CD4-positive, alpha-beta T cell treated with Interleukin-15 for 4 hours (primary cell): ENCODE data around the gene GID4.
A peak's percentile ranks its signal among the peaks of the same experiment; 100 is the strongest.

Experiments used
- DNase-seq: peaks from one replicate; pipeline ENCODE4 v3.0.0-alpha.2; 2020; ENCODE audit warnings: low spot score

GID4 gene

DNA sequence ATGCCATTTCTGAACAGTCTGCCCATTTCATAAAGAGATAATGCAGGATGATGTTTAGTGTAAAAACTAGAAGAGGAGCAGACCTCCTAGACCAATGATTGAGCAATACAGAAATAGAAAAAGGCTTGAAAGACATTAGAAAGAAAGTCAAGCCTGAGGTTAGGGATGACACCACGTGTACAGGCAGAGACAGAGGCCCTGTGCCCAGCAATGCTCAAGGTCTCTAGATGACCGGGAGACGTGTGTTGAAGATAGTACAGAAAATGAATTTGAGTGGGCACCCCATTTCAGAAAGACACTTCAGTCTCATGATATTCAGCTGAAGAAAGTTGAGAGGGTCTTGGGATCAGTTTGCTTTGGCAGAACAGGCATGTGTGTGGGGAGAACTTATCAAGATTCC lies 5.4 kb downstream of the GID4 start:
- DNase-seq, result no peak

DNA sequence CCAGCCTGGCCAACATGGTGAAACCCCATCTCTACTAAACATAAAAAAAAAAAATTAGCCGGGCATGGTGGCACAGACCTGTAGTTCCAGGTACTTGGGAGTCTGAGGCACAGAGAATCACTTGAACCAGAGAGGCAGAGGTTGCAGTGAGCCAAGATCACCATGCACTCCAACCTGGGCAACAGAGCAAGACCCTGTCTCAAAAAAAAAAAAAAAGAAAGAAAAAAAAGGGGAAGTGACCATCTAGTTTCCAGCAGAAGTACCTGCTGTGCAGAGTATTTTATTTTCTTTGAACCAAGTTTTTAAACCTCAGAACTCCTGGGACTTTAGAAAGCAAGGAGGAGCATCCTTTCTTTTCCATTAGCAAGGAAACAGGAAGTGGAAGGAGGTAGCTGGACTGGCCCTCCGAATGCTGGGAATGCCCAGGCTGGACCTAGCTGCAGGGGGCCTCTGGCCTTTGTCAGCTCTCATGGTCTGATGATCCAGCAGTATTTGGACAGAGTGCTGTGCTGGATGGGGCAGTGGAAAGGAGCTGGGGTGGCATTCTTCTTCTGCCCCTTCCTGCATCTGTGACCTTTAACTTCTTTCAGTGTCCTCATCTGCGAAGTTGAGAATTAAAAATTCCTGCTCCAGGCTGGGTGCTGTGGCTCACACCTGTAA lies 6.6 kb downstream of the GID4 start:
- no peak for DNase-seq

DNA sequence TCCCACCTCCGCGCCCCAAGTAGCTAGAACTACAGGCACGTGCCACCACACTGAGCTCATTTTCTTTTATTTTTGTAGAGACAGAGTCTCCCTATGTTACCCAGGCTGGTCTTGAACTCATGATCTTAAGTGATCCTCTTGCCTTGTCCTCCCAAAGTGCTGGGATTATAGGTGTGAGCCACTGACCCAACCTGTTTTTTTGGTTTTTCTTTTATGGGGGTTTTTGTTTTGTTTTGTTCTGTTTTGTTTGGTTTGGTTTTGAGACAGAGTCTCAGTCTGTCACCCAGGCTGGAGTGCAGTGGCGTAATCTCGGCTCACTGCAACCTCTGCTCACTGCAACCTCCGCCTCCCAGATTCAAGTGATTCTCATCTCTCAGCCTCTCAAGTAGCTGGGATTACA lies 16.4 kb downstream of the GID4 start:
- no peak for DNase-seq

DNA sequence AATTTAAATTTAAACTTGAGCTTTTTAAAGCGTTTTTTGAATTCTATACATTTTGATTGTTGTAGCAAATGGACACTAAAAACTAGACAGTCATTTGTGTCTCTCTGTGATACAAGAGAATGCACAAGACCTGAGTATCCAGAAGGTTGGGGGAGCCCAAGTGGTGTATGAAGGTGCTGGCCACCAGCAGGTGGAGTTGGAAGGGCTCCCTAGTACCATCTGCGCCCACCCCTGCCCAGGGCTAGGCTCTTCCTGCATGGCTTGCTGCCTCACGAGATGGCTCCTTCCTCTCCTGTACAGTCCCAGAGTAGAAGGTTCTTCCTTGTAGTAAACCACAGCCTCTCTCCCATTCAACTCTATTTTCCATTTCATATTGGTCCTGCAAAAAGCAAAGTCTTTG lies 17.0 kb downstream of the GID4 start:
- no peak for DNase-seq

DNA sequence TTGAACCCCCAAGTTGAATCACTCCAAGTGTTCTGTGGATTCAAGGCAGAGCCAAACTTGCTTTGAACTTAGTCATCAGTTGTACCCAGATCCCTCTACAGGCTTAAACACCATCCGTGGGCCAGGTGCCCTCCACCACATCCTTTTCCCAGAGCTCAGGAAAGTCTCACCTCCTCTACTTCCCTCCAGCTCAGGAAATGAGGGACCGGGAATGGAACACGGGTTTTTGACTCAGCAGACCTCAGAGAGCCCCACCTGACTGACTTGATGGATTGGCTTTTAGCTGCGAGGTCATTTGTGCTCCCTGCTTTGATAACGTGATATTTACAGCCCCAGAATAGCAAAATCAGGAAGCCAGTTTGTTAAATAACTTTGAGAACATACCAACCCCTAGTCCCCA lies 20.1 kb downstream of the GID4 start:
- DNase-seq, result no peak

DNA sequence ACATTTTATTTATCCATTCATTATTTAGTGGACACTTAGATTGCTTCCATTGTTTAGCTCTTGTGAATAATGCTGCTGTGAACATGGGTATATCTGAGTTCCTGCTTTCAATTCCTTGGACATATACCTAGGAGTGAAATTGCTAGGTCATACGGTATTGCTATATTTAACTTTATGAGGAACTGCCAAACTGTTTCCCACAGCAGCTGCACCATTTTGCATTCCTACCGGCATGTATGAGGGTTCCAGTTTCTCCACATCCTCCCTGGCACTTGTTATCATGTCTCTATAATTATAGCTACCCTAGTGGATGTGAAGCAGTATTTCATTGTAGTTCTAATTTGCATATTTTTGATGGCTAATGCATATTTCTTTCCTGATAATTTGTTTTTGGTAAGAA lies 24.8 kb downstream of the GID4 start:
- DNase-seq, result no peak

DNA sequence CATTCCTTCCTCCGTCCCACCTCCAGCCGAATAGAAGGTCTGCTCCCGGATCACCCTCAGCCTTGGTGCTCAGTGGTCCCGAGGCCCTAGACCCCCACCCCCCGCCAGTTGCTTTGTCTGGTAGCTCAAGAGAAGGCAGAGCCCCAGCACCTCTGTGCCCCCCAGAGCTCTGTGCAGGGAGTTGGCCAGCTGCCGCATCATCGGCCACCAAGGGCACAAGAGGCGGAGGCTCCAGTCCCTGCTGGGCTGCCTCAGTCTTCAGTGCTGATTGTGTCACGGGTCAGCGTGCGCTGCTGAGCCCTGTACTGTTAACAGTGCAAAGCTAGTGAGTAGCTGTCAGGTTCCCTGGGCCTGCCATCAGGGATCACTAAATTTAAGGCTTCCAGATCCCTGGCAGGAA lies 26.3 kb downstream of the GID4 start:
- DNase-seq, result no peak

DNA sequence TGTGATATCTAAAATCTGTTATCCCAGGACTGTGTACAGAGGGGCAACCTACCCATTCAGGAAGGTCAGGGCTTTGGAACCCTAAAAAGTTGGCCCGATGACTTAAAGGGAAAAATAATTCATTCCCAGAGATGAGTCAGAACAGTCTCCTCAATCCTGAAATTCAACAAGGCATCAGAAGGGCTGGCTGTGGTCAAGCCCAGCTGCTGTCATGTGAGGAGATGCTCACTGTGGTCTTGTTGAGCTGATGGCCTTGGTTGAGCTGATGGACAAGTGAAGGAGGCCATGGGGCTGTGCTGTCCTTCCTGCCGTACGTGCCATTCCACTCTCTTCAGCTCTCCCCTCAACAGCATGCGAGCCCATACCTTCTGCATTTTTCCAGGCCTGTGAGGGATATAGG lies 27.7 kb downstream of the GID4 start:
- DNase-seq, result no peak

DNA sequence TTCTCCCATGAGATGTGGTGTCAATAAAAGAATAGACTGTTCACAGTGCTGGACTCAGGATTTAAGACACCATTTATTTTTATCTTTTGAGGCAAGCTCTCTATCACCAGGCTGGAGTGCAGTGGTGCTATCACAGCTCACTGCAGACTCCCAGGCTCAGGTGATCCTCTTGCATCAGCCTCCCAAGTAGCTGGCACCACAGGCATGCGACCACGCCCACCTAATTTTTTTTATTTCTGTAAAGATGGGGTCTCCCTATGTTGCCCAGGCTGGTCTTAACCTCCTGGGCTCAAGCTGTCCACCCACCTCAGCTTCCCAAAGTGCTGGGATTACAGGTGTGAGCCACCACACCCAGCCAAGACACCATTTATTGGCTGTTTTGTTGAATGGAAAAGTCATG lies 29.9 kb downstream of the GID4 start:
- no peak for DNase-seq

DNA sequence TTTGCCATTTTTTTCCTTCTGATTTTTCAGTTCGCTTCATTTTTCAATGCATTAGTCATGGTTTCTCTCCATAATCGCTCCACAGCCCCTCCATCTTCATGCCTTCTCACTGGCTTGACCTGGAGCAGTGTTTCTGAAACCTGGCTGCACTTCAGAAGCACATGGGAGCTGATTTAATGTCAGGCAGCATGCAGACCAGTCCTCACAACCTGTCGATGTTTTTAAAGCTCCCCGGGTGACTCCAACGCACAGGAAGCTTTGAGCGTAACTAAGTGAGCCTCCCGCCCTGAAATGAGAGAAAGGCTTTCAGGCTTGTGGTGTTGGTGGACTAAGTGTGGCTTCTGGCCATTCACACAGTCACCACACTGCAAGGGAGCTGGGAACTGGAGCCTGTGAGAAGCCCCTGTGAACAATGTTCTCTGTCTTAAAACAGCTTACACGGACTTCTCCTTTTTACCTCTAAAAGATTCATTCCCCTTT lies 31.7 kb downstream of the GID4 start:
- no peak for DNase-seq

DNA sequence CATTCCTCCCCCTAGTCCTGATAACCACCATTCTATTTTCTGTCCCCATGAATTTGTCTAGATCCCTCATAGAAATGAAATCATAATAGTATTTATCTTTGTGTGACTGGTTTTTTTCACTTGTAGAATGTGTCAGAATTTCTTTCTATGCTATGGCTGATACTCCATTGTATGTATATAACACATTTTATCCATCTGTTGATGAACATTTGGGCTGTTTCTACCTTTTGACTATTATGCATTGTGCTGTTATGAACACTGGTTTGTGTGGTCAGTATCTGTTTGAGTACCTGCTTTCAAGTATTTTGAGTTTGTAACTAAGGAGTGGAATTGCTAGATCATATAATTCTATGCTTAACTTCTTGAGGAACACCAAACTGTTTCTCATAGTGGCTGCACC lies 32.5 kb downstream of the GID4 start:
- no peak for DNase-seq

DNA sequence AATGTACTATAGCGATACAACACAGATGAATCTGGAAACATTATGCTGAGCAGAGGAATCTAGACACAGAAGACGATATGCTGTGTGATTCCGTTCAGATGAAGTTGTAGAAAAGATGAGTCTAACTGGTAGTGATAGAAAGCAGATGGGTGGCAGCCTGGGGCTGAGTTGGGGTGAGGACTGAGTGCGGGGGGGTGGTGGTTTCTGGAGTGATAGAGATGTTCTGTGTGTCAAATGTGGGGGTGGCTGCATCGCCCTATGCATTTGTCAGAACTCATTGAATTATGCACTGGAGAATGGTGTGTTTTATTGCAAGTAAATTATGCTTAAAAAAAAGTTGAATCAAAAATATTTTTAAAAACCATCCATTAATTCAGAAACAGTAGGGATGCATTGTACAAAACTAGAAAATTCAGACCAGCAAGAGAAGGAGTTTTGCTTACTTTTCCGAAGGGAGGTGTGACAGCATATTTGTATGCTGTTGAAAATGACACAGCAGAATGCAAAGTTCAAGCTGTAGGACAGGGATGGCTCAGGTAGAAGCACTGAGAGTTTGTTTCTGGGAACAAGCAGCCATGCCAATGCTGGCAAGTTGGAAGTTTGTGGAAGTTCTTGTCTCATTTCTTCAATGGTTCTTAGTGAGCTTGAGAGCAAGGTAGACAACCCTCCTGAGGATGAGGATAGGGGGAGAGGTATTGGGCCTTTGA lies 35.5 kb downstream of the GID4 start:
- DNase-seq, result no peak

DNA sequence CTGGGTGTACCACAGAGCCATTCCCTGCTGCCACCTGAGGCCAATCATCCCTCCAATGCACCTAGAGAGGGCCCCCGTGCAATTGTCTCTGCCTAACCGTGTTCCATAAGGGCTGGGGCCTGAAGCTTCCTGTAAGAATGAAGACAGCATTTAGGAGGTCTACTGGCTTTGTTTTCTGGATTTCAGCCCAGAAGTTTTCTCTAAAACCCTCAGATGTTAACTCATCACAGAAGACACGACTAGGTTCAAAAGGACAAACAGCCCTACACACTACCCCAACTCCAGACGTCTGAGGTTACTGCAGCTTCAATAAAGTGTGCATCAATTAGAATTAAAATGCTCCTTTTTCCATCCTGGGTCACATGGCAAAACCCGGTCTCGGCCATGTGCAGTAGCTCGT lies 37.7 kb downstream of the GID4 start:
- no peak for DNase-seq

DNA sequence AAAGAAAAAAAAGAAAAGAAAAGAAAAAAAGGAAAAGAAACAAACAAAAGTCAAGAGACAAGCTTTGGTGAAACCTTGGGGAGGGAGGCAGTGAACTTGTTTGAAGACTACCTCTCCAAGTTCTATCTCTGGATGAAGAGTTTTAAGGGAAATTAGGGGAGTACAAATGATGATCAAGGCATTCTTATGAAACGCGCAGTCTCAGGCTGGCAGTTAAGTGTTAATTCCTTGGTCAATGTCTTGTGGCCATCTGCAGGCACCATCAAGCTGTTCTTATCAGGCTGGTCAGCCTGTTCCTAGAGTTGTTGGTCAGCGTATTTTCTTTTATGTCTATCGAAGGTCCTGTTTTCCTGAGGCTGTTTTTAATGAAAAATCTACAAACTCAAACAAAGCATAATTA lies 40.3 kb downstream of the GID4 start:
- no peak for DNase-seq

DNA sequence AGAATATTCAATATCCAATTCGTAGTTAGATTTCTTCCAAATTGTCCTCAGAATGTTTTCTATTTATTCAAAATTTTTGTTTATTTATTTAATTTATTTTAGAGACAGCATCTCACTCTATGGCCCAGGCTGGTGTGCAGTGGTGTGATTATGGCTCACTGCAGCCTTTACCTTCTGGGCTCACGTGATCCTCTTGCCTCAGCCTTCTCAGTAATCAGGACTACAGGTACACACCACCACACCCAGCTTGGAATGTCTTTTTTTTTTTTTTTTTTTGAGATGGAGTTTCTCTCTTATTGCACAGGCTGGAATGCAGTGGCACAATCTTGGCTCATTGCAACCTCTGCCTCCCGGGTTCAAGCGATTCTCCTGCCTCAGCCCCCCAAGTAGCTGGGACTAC lies 45.0 kb downstream of the GID4 start:
- no peak for DNase-seq

DNA sequence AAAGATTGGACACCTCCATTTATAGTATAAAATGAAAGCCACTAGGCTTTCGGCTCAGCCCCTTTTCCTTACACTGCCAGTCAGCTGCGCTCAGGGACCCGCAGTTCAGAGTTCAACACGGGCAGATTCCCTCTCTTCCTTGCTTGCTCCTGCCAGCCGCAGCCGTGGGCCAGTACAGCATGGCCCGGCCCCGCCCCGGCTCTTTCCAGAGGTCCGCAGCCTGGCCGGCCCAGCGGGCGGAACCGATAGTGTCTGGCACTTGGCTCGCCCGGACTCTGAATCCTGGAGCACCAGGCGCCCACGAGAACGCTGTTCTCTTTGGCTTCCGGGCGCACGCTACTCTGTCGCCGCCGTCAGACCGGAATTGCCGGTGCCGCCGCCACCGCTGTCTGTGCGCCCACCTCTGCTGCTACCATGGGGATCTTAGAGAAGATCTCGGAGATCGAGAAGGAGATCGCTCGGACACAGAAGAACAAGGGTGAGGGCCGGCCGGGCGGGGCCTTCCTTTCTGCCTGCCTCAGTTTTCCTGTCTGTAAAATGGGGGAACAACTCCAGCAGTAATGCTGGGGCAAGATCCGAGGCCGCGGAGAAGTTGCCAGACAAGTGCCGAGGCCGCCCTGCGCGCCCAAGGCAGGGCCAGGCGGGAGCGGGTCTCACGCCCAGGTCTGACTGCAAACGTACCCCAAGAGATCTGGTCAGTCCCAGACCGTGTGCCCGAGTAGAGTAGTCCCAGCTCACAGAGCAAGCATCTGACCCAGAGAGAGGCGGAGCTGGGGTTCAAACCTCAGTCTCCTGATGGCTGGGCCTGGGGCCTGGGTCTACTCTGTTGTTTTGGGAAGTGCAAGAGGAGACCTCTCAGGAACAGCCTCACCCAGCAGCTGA lies 48.6 kb downstream of the GID4 start, which contains the start of gene DRG2:
DRG2 (plus strand) TSS at position 339 of the 882 bp plus-strand sequence; CDS start at position 415, 76 bp downstream.
- peak; percentile 90 for DNase-seq

DNA sequence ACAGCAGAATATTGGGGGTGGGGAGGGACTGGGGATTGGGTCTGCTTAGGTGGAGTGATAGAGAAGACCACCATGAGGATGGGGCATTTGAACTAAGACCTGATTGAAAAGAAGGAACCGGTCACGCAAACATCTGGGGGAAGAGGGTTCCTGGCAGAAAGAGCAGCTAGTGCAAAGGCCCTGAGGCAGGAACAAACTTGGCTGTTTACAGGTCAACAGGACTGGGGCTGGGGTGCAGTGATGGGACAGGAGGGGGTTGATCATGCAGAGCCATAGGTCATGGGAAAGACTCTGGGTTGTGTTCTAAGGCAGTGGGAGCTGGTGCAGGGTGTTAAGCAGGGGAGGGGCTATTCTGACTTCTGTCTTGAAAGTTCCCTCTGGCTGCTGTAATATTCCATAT lies 50.4 kb downstream of the GID4 start:
- DNase-seq, result no peak

DNA sequence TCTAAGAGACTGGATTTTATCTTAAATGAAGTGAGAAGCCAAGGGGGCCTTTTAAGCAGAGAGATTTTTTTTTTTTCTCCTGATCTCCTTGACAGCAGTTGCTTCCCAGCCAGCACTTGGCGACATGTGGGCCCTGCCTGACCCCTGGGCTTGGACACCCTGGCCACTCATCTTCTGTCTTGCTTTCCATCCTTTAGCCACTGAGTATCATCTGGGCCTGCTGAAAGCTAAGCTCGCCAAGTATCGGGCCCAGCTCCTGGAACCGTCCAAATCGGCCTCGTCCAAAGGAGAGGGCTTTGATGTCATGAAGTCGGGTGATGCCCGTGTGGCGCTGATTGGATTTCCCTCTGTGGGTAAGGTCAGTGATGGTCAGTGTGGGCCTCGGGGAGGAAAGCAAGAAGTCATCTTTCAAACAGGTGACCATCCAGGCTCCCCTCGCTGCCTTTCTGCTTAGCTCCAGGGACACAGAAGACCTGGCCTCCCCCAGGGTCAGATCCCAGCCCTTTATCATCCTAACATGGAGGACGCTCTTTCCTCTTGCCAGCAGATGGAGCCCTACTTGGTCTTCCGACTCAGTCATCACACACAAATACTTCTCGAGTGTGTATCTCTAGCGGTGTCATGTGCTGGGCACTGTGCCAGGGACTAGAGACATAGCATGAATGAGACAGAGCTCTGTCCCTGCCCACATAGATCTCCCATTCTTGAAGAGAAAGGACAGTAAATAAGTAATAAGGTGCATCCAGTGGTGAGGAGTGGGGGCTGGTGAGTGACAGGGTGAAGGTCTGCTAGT lies 54.6 kb downstream of the GID4 start:
- no peak for DNase-seq

DNA sequence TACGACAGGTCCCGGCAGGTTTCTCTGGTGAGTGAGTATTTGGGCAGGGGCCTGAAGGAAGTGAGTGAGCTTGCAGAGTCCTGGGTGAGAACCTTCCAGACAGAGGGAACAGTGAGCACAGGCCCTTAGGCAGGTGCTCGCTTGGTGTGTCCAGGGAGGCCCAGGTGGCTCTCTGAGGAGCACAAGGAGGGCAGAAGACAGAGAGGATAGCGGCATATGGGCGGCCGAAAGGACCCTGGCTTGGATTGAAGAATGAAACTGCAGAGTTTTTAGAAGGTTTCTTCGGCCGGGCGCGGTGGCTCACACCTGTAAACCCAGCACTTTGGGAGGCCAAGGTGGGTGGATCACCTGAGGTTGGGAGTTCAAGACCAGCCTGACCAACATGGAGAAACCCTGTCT lies 55.2 kb downstream of the GID4 start:
- DNase-seq, result no peak

DNA sequence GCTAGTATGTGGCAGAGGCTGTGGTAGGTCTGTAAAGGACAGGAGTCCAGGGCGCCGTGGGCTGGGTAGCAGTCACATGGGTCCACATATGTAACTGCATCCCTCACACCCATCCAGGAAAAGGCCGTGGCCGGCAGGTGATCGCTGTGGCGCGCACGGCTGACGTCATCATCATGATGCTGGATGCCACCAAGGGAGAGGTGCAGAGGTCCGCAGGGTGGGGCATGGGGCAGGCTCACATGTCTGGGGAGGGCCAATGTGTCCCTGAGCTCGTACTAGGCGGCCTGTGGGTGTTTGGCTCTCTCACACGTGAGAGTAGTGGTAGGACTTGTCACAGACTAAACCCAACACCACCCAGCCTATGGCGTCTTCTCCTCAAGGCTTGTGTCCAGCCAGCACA lies 60.3 kb downstream of the GID4 start:
- DNase-seq, result no peak

DNA sequence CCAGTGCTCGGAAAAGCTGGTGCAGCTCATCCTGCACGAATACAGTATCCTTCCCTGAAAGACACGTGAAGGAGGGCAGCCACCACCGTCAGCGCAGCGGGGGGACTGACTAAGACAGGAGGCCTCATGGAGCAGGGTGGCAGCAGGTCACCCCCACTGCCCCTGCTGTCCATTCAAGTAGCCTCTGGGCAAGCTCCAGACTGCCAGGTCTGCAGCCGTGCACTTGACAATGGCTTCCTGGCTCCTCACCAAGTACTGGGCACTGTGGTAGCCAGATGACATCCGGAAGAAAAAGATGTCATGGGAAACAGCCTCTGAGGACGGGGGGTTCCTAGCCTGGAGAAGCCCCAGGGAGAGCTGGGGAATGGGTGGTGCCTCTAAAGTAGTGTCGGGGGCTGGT lies 61.4 kb downstream of the GID4 start:
- no peak for DNase-seq

DNA sequence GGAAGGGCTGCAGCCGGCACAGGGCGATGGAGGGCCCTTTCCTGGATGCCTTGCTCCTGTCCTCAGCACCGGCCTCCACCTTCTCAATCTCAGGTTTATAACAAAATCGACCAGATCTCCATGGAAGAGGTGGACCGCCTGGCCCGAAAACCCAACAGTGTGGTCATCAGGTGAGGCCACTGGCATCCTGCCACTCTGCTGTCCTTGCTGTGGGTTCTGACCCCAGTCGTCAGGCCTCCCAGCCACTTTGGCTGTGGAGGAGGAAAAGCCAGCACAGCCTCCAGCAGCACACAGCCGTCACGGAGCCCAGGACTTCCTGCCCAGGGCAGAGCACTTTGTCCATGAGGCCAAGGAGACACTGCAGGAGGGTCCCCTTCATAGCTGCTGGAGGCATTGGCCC lies 62.6 kb downstream of the GID4 start:
- no peak for DNase-seq
